ENCODE data around the gene TMEM191C.
"Not testable (repeated sequence)": the region's sequence is repeated elsewhere in the genome, so short reads cannot be mapped to it uniquely, and the experiment has no call there.

The TMEM191C gene

GRCh38 chr22:21446128-21446826, 20.9 kb upstream of the TMEM191C start:
- no peak for DNase-seq (ENCODE audit: low spot score)

GRCh38 chr22:21446827-21447690, 20.1 kb upstream of the TMEM191C start:
- no peak for DNase-seq (ENCODE audit: low spot score)

GRCh38 chr22:21447694-21448402, 19.3 kb upstream of the TMEM191C start:
- no peak for DNase-seq (ENCODE audit: low spot score)

GRCh38 chr22:21448627-21449416, 18.4 kb upstream of the TMEM191C start:
- no peak for DNase-seq (ENCODE audit: low spot score)

- no peak for DNase-seq (ENCODE audit: low spot score)
Measured at GRCh38 chr22:21449531-21450319, 17.5 kb upstream of the TMEM191C start.

- no peak for DNase-seq (ENCODE audit: low spot score)
Measured at GRCh38 chr22:21450320-21450831, 16.8 kb upstream of the TMEM191C start.

GRCh38 chr22:21450858-21451353, 16.3 kb upstream of the TMEM191C start:
- DNase-seq (ENCODE audit: low spot score), result no peak

- DNase-seq (ENCODE audit: low spot score), result no peak
Measured at GRCh38 chr22:21451545-21452520, 15.4 kb upstream of the TMEM191C start.

GRCh38 chr22:21452666-21453065, 14.5 kb upstream of the TMEM191C start:
- not testable (repeated sequence) for DNase-seq (ENCODE audit: low spot score)

GRCh38 chr22:21454998-21455333, 12.2 kb upstream of the TMEM191C start:
- not testable (repeated sequence) for DNase-seq (ENCODE audit: low spot score)

GRCh38 chr22:21455334-21456089, 11.7 kb upstream of the TMEM191C start:
- no peak for DNase-seq (ENCODE audit: low spot score)

- no peak for DNase-seq (ENCODE audit: low spot score)
Measured at GRCh38 chr22:21457023-21457787, 10.0 kb upstream of the TMEM191C start.

GRCh38 chr22:21462672-21463071, 4.5 kb upstream of the TMEM191C start:
- not testable (repeated sequence) for DNase-seq (ENCODE audit: low spot score)

- DNase-seq (ENCODE audit: low spot score), result peak; percentile 92
Measured at GRCh38 chr22:21468194-21469096, 1.3 kb downstream of the TMEM191C start.

GRCh38 chr22:21469097-21469994, 2.2 kb downstream of the TMEM191C start:
- not testable (repeated sequence) for DNase-seq (ENCODE audit: low spot score)
